HG03280 (cell line): ENCODE measurements around the gene SYNRG.

ENCODE experiments used
- ATAC-seq: cut with Tn5 transposase; IDR thresholded peaks from one replicate; pipeline ENCODE4 v1.9.1; 2021; ENCODE audit warnings: mild to moderate bottlenecking, moderate library complexity; ENCODE audit not compliant: unreplicated experiment

SYNRG gene

GRCh38 chr17:37604556-37604955, 4.7 kb downstream of the SYNRG start:
- ATAC-seq: no peak

GRCh38 chr17:37598145-37598544, 11.1 kb downstream of the SYNRG start:
- ATAC-seq: no peak

DNA sequence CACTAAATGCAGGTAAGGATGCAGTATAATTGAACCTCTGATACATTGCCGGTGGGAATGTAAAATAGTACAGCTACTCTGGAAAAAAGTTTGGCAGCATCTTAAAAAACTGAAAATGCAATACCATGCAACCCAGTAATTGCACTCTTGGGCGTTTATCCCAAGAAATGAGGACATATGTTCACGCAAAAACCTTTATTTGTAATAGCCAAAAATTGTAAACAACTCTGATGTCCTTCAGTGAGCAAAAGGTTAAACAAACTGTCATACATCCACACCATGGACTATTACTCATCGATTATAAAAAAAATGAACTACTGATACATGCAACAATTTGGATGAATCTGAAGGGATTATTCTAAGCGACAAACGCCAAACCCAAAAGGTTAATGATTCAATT, 16.9 kb downstream of the SYNRG start:
- no peak for ATAC-seq

GRCh38 chr17:37585066-37585465, 24.2 kb downstream of the SYNRG start:
- no peak for ATAC-seq

GRCh38 chr17:37576281-37576680, 32.9 kb downstream of the SYNRG start:
- no peak for ATAC-seq

GRCh38 chr17:37574427-37574826, 34.8 kb downstream of the SYNRG start:
- no peak for ATAC-seq

- no peak for ATAC-seq
Measured at GRCh38 chr17:37571674-37572073, 37.5 kb downstream of the SYNRG start.

DNA sequence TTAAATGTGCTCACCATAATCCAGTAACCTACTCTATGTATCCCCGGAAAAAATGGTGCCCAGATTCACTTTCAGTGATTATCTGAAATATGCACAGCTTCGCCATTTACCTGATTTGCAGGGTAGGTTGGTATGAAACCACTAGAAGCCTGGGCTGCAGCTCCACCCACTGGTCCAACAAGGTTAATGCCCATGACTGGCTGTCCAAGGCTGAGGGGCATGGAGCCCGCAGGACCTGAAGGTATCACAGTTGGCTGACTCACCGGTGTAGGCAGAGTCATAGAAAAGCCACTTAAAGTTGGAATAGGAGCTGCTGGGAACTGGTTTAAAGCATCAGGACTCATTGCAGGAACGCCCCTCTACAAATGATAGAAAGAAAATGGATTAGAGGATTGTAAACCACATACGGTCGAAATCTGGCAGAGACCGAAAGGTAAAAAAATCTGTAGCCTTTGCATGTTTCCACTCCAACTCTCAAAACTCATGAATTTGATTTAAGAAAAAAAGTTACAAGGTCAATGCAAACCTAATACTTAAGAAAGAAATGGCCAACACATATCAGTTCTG, 38.6 kb downstream of the SYNRG start:
- ATAC-seq: no peak

- ATAC-seq: no peak
Measured at GRCh38 chr17:37568350-37569053, 40.7 kb downstream of the SYNRG start.

DNA sequence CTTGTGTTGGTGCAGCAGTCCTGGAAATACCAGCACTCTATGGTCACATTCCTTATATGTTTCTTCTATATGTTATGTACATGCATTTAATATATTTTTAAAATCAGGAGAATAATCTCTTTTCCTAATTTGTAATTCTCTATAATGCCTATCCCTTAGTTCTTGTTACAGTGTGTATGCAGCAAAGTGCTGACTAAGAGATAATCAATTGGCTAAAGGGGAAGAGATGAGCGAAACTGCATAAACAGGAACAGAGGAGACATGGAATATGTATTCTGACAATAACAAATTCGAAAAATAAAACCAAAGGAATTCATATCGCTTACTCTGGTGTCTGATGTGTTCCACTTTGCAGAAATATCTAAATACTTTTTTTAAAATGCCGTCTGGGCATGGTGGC, 41.7 kb downstream of the SYNRG start:
- no peak for ATAC-seq

DNA sequence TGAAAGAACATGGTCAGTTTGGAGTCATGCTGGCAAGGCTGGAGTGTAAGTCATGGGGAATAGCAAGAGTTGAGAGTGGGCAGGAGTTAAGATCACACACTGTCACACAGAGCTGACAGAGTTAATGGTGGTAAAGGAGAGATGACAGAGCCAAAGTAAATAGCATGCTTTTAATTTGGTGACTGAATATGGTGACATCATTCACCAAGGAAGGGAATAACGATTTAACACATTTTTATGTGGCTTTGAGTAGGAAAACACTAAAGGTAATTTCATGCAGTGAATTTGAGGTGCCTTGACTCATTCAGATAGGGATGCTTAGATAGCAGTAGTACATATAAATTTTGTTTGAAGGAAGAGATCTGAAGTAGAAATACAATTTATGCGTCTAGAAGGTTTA, 42.1 kb downstream of the SYNRG start:
- ATAC-seq: no peak

GRCh38 chr17:37564252-37564651, 45.0 kb downstream of the SYNRG start:
- no peak for ATAC-seq

DNA sequence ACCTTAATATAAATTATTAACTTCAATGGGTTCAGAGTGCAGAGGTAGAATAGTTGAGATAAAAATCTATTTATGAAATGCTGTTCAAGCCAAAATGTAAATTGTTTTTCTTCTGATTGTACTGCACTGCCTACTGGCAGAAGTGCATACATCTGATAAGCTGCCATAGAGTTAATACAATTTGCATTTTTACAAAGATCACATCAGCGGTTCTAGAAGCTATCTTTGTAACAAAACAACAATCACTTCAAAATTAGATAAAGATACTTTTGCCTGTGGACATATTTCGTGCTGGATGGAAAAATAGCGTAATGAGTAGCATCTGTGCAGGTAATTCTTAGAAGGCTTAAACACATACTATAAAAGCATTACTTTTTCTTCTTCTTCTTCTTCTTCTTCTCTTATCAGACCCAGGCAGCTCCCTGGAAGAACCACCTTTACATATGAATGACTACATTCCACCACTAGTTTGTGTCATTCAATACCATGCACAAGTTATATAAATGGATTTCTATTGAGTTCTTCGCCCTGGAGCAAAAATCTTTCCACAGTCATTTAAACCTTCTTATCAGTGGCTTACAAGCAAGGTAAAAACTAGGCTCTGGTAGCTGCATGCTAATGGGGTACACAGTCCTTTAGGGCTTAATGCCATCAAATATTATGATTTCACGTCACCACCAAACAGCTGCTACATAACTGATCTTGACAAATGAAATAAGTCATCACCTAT, 47.0 kb downstream of the SYNRG start:
- no peak for ATAC-seq

- no peak for ATAC-seq
Measured at GRCh38 chr17:37558299-37558698, 50.9 kb downstream of the SYNRG start.

DNA sequence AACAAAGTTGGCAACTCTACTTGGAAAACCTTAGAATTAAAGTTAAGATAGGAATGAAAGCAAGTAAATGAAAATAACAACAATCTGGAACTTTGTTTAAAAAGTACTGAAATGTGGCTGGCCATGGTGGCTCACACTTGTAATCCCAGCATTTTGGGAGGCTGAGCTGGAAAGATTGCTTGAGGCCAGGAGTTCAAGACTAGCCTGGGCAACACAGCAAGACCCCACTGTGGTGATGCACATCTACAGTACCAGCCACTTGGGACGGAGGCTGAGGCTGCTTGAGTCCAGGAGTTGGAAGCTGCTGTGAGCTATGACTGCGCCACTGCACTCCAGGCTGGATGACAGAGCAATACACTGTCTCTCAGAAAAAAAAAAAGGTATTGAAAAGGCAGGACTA, 51.7 kb downstream of the SYNRG start:
- no peak for ATAC-seq

DNA sequence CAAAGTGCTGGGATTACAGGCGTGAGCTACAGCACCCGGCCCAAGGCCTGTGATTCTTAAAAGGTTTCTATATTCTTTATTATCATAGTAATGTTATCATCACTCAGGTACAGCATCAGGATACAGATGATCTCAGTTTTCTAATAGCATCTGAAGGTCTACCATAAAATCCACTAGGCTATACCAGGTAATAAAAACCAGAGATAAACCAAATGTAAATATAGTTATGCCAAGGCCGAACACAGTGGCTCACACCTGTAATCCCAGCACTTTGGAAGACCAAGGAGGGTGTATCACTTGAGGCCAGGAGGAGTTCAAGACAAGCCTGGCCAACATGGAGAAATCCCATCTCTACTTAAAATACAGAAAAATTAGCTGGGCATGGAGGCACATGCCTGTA, 53.8 kb downstream of the SYNRG start:
- no peak for ATAC-seq

DNA sequence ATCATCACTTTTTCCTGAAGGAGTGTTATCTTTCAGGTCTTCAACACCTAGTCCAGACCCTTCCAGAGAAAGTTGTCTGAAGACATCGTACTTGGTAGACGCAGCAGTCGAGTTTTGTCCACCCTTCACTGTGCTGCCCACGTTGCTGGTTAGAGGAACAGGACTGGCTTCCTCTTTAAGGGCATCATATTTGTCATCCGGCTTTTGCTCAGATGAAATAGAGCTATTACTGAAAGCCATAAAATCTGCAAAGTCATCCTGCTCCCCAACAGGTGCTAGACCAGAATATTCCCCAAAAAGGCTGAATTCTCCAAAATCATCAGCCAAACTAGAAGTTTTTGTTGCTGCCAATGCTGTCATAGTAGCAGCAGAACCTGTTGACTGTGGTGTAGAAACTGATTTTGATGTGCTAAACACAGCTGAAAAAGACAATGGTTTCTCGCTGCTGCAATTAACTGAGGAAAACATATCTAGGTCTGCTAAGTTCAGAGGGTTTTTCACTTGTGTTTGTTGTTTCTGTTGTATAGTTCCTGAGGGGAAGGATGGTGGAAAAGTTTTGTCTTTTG, 55.7 kb downstream of the SYNRG start:
- ATAC-seq: no peak

GRCh38 chr17:37551788-37552187, 57.4 kb downstream of the SYNRG start:
- no peak for ATAC-seq

GRCh38 chr17:37547986-37548385, 61.2 kb downstream of the SYNRG start:
- ATAC-seq: no peak

DNA sequence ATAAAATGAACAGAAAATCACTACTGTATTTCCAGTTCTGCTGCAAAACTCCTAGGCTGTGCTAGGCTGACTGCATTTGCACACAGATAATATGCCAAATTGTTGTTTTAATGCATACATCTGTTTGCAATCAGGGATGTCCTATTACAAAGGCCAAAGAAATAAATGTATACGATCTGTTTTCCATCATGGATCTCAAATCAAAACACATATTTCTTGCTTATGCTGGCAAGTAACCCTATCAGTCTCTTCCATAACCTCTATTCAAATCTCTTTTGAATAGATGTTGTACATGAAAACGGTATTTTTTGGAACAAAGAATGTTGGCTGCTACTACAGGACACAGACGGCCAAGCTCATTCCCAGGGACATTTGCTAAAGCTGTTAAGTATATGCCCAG, 62.9 kb downstream of the SYNRG start:
- ATAC-seq: no peak

DNA sequence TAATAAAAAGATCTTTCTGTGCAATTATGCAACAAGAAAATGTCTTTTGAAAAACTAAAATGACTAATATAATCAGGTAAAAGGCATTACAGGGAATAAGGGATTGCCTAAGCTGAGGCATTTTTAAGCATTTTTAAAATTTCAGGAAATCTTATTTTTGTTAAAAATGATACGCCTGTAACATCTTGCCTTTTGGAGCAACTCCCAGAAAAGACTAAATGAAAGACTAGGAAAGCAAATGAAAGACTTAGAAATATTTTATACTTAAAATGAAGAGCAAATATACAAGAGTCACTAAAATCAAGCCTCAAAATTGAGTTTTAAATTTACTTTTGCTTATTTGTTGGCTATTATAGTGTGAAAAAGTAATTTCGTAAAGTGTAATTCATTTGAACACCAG, 63.7 kb downstream of the SYNRG start:
- ATAC-seq: no peak

DNA sequence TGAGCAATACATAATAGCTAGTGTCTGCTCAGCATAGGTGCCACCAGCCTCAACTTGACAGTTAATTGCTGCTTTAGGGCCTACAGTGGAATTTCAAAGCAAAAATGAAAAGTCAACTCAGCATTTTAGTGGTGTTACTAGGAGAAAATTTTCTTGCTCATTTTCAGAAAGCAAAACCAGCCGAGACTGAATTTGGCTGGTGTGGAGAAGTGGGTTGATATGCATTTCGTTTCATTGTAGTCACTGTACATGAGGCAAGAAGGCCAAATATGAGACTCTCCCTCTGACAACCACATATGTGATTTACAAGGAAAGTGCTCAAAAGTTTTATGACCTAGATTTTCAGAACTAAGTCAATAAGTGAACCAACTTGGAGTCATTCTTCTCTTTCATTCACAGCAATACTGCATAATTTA, 65.6 kb downstream of the SYNRG start:
- ATAC-seq: no peak
